Measurements from ENCODE around the gene HPS4. TPM values are rescaled to one million over a fixed set of nuclear protein-coding genes. Genes with fewer than 3 reads are reported as not detected.
"Not testable (repeated sequence)": the region's sequence is repeated elsewhere in the genome, so short reads cannot be mapped to it uniquely, and the experiment has no call there.

The HPS4 gene
- total RNA-seq, 2 experiments from 2014 or later: 36.8 to 38.6 TPM

DNA sequence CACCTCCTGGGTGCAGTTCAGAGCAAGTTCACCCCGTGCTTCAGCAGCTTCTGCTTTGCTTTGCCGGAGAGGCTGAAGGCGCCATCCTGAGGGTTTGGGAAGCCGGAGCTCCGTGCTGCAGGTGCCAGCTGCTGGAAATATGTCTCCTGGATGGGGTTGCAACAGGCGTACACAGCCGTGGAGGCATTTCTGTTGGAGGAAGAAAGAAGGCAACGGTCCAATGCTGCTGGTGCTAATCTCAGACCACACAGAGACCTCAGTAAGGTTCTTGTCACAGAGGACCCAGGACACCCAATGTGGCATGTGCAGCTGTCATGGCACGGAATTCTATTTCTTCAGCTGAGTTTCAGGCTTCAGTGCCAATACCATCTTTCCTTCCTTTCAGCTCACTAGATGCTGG, 30.4 kb downstream of the HPS4 start:
- CTCF ChIA-PET: interaction anchor here (0.7 to 1.4 kb wide), 3 partner anchors 8 to 226 kb away, joined by 3 to 7 read pairs (median 4); no protein-coding TSS in a partner anchor
- POLR2A ChIA-PET: no interaction called here

DNA sequence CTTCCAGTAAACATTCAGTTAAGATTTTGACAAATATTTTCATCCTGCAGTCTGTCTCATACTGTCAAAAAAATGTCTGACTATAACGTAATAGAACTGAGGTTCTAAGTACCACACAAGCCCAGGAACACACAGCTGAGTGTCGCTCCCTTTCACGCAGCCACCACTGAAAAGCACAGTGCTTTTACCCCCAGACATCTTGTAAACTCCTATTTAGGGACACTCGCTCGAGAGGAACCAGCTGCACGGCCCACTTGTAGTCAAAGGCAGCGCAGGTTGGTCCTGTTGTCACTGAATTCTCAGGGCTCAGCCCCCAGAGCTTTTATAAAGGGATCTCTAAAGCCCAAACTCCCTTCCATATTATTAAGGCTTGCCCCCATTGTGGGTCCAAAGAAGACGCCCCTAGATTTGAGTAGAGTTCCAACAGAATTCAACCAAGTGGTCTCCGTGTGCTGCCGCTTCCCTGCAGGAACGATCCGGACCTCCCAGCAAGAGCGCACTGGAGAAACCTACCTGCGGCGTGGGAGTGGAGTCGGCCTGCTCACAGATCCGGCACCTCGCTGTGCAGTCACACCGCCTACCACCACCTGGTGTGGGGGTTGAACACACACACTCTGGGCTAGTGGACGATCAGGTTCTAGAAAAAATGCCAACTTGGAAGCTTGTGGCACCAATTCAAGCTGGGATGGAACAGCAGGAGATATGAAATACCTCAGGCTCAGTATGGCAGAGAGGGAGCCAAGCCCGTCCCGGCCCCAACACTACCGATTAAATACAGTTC, 31.2 kb downstream of the HPS4 start:
- ChIA-PET POLR2A (no interaction called here), CTCF (interaction anchor here (1.2 to 1.4 kb wide), 2 partner anchors 9 to 85 kb away, joined by 4 to 7 read pairs; no protein-coding TSS in a partner anchor)

DNA sequence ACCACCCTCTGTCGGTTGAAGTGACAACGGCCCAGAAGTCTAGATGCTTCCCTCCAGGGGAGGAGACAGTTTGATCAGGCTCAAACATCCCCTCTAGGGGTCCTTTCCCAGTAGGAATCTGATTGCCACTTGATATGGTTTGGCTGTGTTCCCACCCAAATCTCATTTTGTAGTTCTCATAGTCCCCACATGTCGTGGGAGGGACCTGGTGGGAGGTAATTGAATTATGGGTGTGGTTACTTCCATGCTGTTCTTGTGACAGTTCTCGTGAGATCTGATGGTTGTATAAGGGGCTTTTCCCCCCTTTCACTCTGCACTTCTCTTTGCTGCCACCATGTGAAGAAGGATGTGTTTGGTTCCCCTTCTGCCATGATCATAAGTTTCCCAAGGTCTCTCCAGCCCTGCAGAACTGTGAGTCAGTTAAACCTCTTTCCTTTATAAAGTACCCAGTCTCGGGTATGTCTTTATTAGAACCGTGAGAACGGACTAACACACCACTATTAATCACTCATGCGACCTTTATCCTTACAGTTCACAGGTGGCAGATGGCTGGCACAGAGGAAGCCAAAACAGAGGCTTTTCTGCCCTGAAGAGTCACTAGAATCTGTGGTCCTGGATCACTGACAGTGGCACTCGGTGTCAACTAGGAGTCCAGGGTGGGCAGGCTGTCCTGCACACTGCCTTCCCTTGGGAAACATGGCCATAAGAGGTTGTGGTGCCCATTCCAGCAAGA, 33.0 kb downstream of the HPS4 start:
- ChIA-PET CTCF (no interaction called here), POLR2A (no interaction called here)

DNA sequence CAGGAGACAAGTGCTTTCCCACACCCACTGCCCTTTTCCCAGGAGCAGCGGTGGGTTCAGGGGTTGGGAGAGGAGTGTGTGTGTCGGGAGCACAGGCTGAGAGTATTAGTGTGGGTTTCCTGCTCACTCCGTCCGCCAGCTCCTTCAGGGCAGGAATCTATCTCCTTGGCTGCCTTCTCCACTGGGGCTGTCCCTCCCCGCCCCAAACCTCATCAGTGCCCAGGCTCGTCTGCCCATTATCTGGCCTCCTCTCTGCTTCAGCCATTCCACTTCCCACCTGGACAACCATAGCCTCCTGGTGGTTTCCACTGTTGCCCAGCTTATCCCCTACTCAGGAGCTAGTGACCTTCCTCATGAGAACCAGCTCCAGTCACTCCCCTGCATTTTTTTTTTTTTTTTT, 34.6 kb downstream of the HPS4 start:
- CTCF ChIA-PET: interaction anchor here (1.1 to 2.0 kb wide), 3 partner anchors 12 to 13 kb away, joined by 3 to 6 read pairs (median 4); no protein-coding TSS in a partner anchor
- POLR2A ChIA-PET: no interaction called here

- POLR2A ChIA-PET: no interaction called here
- CTCF ChIA-PET: interaction anchor here (1.1 to 2.0 kb wide), 3 partner anchors 11 to 14 kb away, joined by 3 to 6 read pairs (median 4); no protein-coding TSS in a partner anchor
These were observed 35.2 kb downstream of the HPS4 start for GRCh38 chr22:26448334-26448733.

DNA sequence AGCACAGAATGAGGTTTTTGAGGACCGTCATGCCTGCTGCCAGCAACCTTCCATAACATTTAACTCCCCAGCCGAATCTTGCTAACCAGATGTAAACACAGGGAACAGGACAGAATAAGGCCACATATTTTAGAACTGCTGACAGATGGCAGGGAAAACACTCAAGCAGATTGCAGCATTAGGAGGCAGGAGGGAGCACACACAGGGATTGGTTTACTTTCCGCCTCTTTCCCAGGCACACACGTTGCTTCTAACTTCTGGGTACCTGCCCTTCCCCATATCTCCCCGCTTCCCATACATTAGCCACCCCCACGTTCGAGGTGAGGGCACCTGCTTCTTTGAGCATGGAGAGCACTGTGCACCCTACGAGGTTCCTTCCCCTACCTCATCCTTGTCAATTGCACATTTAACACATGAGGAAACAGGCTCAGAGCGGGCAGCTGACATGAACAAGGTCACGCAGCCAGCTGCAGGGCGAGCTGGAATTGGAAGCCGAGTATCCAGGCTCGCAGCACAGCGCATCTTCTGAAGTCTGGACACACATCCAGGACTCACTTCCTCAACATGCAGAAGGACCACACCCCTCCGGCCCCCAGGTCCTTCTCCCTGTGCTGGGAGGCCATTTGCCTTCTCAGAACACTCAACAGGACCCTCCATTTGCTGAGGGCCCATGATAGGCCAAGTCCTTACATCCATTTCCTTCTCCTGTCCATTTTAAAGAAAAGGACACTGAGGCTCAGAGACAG, 35.8 kb downstream of the HPS4 start:
- CTCF ChIA-PET: interaction anchor here (1.2 to 2.0 kb wide), 2 partner anchors 11 to 14 kb away, joined by 4 to 6 read pairs; no protein-coding TSS in a partner anchor
- POLR2A ChIA-PET: no interaction called here

- ChIA-PET CTCF (interaction anchor here (1.5 kb wide), 1 partner anchor 14 kb away, joined by 3 read pairs; no protein-coding TSS in a partner anchor), POLR2A (no interaction called here)
These were observed 36.6 kb downstream of the HPS4 start for GRCh38 chr22:26446808-26447515.

GRCh38 chr22:26445577-26446275, 37.9 kb downstream of the HPS4 start:
- CTCF ChIA-PET: interaction anchor here (1.5 kb wide), 1 partner anchor 15 kb away, joined by 3 read pairs; no protein-coding TSS in a partner anchor
- POLR2A ChIA-PET: no interaction called here

DNA sequence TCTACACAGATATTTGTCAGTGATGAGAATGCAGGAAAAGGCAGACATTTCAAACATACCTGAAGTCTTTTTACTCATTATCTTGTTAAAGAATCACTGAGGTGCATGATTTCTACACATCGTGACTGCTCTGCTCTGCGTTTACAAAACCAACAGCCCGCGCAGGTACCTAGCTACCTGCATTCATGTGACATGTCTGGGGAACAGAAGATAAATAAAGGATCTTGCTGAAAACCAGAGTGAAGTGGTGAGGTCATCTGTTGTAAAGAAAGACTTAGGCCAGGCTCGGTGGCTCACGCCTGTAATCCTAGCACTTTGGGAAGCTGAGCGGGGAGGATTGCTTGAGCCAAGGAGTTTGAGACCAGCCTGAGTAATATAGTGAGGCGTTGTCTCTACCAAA, 38.8 kb downstream of the HPS4 start:
- ChIA-PET POLR2A (no interaction called here), CTCF (no interaction called here)

- CTCF ChIA-PET: interaction anchor here (0.6 kb wide), 2 partner anchors 48 to 426 kb away, joined by 3 to 5 read pairs; no protein-coding TSS in a partner anchor
- POLR2A ChIA-PET: no interaction called here
These were observed 39.5 kb downstream of the HPS4 start for GRCh38 chr22:26443901-26444690.

DNA sequence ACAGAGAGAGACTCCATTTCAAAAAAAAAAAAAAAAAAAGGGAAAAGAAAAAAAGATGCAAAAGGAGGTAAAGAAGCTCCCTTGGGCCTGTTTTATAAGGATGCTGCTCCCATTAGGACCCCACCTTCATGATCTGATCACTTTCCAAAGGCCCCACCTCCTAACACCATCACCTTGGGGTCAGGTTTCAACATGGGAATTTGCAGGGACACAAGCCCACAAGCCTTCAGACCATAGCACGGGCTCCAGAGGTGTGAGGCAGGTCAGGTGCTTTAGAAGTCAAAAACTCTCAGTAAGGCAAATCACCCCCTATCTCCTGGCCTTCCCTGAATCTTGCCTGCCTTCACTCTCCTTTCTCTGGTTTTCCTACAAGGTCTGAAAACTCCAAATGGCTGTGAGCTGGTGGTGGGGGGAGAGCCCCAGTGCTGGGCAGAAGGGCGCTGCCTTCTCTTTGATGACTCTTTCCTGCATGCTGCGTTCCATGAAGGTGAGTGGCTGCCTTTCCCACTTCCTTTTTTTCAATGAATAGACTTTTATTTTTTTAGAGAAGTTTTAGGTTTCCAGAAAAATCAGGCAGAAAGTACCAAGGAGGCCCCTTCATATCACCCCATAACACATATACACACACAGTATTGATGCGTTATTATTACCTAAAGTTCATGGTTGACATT, 41.4 kb downstream of the HPS4 start:
- CTCF ChIA-PET: interaction anchor here (0.7 to 0.8 kb wide), 2 partner anchors 63 to 75 kb away, joined by 3 read pairs; no protein-coding TSS in a partner anchor
- POLR2A ChIA-PET: no interaction called here

GRCh38 chr22:26439559-26439958, 44.0 kb downstream of the HPS4 start:
- CTCF ChIA-PET: no interaction called here
- POLR2A ChIA-PET: no interaction called here

GRCh38 chr22:26438776-26439175, 44.8 kb downstream of the HPS4 start:
- CTCF ChIA-PET: not testable (repeated sequence)

DNA sequence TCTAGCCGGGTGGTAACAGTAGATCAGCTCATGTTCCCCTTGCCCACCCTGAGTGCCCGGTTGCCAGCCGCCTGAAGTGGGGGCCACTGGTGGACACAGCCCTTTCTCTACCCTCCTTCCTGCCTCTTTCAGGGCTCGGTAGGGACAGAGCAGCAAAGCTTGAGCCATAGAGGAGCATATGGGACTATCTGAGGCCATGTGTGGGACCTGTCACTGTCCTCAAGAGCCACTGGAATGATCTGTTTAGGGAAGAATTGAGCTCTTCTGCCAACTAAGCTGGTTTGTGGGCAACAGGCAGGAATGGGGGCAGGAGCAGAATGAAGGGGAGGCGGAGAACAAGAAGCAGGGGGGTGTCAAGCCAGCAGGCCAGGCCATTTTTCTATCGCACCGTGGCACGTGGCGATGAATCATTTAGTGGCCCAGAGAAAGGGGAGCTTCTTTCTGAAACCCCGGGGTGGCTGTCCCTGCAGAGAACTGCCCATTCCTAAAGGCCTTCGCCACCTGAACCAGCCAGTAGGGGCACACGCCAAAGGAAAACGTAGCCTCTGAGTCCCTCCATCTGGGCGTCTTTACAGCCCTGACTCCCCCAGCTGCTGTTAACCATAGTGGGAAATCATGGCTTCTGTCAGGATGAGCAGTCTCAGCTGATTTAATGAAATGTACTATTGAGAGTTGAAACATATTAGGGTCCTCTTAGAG, 45.7 kb downstream of the HPS4 start:
- CTCF ChIA-PET: interaction anchor here (1.6 kb wide), 2 partner anchors 11 to 23 kb away, joined by 4 to 6 read pairs; no protein-coding TSS in a partner anchor
- POLR2A ChIA-PET: no interaction called here

More at GRCh38 chr22:26438776-26439175, 44.8 kb downstream of the HPS4 start:
- POLR2A ChIA-PET: not testable (repeated sequence)

DNA sequence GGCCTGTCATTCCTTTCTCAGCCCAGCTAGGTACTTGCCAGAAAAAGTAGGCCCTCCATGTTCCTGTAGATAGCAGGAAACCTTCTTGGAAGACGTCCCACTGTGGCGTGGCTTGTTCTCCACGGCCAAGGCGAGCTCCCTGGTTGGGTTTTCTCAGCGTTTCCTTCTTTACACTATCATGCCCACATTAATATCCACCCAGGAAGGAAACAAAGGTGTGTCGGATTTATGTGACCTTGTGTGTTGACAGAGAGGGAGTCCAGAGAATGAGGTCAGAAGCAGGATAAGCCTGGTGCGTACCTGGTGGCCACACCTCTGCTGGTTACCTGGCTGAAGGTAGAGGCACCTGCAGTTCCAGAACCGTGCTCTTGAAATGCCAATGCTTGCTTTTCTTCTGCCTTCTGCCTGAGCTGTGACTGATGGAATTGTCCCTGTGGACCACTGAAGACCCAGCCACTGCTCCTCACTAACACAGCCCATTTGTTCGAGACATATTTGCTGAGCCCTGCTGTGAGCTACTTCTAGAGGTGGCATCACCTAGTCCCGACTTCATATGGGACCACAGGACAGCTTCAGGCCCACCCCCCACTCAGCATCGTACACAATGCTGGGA, 46.6 kb downstream of the HPS4 start:
- POLR2A ChIA-PET: no interaction called here

More for the DNA sequence above, 46.6 kb downstream of the HPS4 start:
- CTCF ChIA-PET: interaction anchor here (1.6 kb wide), 2 partner anchors 12 to 24 kb away, joined by 4 to 6 read pairs; no protein-coding TSS in a partner anchor
